ENCODE measurements around the gene DTX4.

The DTX4 gene

GRCh38 chr11:59173080-59173963, 1.4 kb downstream of the DTX4 start:
- DNase-seq, result no peak

DNA sequence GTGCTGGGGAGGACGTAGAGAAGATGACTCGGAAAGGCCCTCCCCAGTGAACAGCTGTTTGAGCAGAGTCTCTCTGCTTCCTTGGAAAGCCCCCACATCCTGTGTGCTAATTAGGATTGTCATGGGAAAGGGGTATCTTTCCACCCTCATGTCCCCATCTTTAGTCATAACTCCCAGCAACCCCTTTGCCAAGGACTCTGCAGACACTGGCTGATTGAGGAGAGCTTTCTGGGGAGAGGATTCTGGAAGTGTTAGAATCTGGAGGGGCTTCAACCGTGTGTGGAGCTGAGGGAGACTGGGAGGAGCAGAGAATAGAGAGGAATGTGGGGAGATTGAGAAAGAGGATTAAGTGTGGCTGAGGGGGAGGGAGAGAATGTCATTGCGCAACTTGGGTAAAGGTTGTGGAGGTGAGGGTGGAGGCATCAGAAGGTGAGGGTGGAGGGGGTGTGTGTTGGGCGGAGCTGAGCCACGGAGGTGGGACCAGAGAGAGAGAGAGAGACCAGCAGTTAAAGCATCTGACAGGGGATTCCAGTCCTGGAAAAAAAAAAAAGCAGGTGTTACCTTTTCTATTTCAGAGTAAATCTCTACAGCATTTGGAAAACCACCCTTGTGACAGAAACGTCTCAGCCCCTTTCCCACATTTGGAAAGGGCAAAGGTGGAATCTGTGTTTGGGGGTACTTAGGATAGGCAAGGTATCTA, 2.2 kb downstream of the DTX4 start:
- DNase-seq, result no peak

GRCh38 chr11:59174664-59175033, 2.7 kb downstream of the DTX4 start:
- no peak for DNase-seq

GRCh38 chr11:59175091-59175501, 3.2 kb downstream of the DTX4 start:
- DNase-seq, result no peak

DNA sequence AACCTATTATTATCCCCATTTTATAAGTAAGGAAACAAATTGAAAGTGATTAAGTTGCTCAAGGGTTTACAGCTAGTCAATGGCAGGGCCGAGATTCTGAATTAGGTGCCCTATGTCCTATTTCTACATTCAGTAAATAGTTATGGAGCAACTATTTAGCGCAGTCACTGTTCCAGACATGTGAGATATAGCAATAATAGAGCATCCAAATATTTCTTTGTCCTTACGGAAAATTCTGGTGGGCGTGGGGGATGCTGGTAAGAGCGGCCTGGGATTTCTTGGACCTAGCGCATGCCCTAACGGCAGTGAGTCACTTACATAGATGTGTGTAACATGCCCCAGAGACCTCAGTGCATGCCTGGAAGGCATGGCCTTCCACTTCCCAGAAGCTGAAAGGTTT, 4.4 kb downstream of the DTX4 start:
- DNase-seq, result no peak

DNA sequence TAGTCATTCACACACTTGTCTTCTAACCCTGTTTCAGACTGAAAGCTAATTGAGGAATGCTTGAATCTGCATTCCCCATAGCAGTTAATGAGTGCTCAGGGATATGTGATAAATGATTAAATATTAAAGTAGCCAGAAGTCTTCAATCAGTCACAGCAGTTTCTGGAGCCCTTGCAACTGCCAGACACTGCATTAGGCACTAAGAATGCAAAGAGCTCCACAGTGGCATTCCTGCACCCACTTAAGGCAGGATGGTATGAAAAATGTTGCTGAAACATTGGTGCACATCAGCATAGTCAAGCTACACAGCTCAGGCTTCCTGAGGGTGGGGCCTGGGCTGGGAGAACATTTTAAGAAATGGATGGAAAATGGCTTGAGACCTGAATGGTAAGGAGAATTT, 6.5 kb downstream of the DTX4 start:
- no peak for DNase-seq

- DNase-seq, result no peak
Measured at GRCh38 chr11:59179121-59179520, 7.2 kb downstream of the DTX4 start.

- DNase-seq, result no peak
Measured at GRCh38 chr11:59180168-59180776, 8.3 kb downstream of the DTX4 start.

DNA sequence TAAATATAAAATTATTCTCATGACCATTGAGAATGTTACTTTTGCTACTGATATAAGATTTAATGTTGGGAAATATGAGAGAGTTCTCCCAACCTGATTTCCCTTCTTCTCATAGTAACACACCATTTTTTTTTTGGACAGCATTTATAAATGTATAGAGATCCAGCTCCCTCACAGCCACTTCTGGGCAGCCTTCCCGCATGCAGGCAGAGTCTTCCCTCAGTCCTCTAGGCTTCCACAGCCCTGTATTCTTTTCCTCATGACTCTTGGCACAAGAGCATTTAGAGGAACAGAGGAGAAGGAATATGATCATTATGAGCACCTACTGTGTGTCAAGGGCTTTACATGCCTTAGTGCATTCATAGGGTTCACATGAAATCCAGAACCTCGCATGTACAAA, 9.0 kb downstream of the DTX4 start:
- no peak for DNase-seq

GRCh38 chr11:59181746-59182456, 10.0 kb downstream of the DTX4 start:
- DNase-seq, result no peak

DNA sequence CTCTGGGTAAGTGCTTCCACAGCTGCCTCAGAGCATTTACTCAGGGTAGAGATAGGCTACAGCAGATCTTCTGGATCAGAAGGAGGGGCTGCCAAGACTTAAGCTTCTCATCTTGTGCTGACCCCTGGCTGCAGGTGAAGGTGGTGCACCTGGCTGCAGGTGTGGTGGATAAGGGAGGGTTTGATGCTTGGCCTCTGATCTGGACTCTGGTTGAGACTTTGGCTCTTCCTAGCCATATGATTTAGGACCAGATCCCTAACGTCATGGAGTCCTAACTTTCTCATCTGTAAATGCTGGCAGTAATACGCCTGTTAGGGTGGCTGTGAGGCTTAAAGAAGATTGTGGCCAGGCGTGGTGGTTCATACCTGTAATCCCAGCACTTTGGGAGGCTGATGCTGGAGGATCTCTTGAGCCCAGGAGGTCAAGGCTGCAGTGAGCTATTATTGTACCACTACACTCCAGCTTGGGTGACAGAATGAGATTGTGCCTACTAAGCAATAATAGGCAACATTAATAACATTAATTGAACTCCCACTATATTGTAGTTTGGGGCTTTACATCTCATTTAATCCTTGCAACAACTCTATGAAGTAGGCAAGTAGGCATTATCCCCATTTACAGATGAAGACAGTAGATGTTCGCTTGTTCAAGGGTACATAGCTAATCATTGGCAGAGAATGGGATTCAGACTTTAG, 10.7 kb downstream of the DTX4 start:
- DNase-seq, result no peak

GRCh38 chr11:59183771-59184170, 11.8 kb downstream of the DTX4 start:
- no peak for DNase-seq

DNA sequence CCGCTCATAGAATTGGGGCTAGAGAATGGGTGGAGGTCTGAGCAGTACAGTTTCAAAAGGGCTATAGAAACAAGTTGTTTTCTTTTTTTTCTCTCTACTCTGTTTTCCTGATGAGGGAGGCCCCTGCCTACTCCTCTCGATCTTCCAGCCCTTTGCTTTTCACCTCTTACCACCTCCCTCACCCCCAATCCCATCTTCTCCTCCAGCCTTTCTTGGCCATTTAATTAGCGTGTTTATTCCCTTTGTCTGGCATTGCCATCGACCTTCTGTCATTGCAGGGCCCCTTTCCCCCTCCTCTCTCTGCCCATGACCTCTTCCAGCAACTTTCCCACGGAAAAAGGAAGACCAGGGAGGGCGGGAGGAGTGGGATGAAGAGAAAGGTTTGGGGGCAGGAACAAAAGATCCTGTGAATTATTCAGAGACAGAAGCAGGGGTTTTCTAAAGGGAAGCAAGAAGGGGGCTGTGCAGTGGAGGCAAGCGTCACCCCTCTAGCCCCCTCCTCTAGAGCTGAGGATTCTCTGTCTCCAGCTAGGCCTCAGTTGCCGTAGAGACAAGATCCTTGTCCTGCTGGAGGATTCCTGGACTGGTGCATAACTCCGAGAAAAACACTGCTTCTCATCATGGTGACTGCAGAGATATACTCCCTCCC, 12.9 kb downstream of the DTX4 start:
- DNase-seq, result no peak

- no peak for DNase-seq
Measured at GRCh38 chr11:59185386-59185945, 13.5 kb downstream of the DTX4 start.

- DNase-seq, result no peak
Measured at GRCh38 chr11:59186130-59186594, 14.2 kb downstream of the DTX4 start.

GRCh38 chr11:59187035-59187434, 15.1 kb downstream of the DTX4 start:
- no peak for DNase-seq

GRCh38 chr11:59187587-59187986, 15.7 kb downstream of the DTX4 start:
- no peak for DNase-seq

GRCh38 chr11:59188954-59189353, 17.0 kb downstream of the DTX4 start:
- no peak for DNase-seq

- DNase-seq, result no peak
Measured at GRCh38 chr11:59189986-59190385, 18.1 kb downstream of the DTX4 start.

- no peak for DNase-seq
Measured at GRCh38 chr11:59191095-59191494, 19.2 kb downstream of the DTX4 start.

DNA sequence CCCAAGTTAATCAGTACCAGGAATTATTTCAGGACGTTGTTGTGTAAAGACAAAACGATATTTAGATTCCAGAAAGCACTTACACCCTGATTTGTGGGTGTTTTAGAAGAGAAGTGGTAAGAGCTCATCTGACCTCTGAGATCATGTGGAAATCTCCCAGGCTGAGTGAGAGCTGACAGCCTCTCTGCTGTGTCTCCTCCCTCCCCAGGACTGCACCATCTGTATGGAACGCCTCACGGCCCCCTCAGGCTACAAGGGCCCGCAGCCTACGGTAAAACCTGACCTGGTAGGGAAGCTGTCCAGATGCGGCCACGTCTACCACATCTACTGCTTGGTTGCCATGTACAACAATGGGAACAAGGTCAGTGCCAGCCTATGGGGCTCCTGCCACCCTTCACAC, 20.0 kb downstream of the DTX4 start:
- DNase-seq, result no peak

All from NCI-H446 treated with DMSO at 0.1 percent for 48 hours (cell line).